Tibial nerve (tissue), 3 donors: ENCODE data around the gene CFAP46.

ENCODE experiments used
- POLR2A ChIP-seq, 2 donors: fragments of 450-650 bp; IDR thresholded peaks; one replicate each; pipeline ENCODE4 v1.6.1; 2017; ENCODE audit warnings: antibody characterized with exemption in 2 of 2, mild to moderate bottlenecking in 2 of 2, moderate library complexity in 2 of 2
- TF ChIP-seq, protein P1 (sequence below), 5 experiments: fragments of 200-600 bp in 3 of 5; fragments of 450-650 bp in 2 of 5; sonication (generic) in 3 of 5; IDR thresholded peaks; one replicate each; pipeline ENCODE4 v1.5.1; 2016 to 2019; ENCODE audit warnings: antibody characterized with exemption in 5 of 5, mild to moderate bottlenecking in 3 of 5, moderate library complexity in 2 of 5

DNA sequence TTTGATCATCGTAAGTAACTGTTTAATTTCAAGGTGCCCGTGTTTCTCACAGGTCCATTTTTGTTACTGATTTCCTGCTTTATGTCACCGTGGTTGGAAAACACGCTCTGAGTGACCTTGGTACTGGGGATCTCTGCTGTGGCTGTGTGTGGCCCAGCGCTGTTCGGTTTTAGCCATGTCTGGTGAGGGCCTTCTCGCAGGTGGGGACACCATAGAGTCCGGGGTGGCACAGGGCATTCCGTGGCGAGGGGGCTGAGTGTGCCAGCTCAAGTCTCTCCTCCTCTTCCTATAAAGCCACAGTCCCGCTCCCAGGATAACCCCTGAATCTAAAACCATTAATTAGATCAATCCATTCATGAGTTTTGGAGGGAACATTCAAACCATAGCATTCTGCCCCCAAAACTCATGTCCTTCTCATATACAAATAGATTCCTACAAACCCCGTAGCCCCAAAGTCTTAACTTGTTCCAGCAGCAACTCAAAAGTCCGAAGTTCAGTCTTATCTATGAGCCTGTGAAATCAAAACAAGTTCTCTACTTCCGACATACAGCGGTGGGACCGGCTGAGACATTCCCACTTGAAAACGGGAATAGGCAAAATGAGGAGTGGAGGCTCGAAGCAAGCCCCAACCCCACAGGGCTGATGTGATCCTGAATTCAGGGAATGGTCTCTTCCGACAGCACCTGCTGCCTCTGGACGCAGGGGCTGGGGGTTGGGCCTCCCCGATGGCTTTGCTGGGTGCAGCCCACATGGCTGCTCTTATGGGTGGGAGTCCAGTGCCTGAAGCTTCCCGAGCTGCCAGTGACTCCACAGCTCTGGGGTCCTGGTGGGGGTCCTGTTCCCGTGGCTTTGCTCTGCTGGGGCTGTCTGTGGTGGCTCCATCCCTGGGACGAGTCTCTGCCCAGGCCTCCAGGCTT lies 101.4 kb downstream of the CFAP46 start:
- TF ChIP-seq, protein P1, sequence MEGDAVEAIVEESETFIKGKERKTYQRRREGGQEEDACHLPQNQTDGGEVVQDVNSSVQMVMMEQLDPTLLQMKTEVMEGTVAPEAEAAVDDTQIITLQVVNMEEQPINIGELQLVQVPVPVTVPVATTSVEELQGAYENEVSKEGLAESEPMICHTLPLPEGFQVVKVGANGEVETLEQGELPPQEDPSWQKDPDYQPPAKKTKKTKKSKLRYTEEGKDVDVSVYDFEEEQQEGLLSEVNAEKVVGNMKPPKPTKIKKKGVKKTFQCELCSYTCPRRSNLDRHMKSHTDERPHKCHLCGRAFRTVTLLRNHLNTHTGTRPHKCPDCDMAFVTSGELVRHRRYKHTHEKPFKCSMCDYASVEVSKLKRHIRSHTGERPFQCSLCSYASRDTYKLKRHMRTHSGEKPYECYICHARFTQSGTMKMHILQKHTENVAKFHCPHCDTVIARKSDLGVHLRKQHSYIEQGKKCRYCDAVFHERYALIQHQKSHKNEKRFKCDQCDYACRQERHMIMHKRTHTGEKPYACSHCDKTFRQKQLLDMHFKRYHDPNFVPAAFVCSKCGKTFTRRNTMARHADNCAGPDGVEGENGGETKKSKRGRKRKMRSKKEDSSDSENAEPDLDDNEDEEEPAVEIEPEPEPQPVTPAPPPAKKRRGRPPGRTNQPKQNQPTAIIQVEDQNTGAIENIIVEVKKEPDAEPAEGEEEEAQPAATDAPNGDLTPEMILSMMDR (IDR thresholded peaks at IDR 0.05), result no peak
- TF ChIP-seq POLR2A (IDR thresholded peaks at IDR 0.05), result no peak
